ENCODE data around the gene DLG2.

Gene DLG2

DNA sequence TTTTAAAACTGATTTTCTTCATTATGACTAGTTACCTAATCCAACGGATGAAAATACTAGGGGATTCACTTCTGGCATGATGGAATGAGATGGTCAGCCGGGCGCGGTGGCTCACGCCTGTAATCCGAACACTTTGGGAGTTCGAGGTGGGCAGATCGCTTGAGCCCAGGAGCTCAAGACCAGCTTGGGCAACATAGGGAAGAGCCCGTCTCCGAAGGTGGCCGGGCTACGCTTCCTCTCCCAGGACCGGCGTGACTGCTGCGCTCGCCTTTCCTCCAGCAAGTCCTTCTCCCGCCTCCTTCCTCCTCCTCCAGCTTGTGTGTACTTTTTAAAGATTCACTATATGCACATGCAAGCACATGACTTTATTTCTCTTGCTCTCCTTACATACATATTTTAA lies 1835.6 kb downstream of the DLG2 start:
- FAIRE-seq (no peak), DNase-seq (ENCODE audit: insufficient read length, low spot score) (no peak)
- TF ChIP-seq, protein P1, sequence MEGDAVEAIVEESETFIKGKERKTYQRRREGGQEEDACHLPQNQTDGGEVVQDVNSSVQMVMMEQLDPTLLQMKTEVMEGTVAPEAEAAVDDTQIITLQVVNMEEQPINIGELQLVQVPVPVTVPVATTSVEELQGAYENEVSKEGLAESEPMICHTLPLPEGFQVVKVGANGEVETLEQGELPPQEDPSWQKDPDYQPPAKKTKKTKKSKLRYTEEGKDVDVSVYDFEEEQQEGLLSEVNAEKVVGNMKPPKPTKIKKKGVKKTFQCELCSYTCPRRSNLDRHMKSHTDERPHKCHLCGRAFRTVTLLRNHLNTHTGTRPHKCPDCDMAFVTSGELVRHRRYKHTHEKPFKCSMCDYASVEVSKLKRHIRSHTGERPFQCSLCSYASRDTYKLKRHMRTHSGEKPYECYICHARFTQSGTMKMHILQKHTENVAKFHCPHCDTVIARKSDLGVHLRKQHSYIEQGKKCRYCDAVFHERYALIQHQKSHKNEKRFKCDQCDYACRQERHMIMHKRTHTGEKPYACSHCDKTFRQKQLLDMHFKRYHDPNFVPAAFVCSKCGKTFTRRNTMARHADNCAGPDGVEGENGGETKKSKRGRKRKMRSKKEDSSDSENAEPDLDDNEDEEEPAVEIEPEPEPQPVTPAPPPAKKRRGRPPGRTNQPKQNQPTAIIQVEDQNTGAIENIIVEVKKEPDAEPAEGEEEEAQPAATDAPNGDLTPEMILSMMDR (IDR thresholded peaks at IDR 0.05; ENCODE audit: insufficient read depth, missing control alignments): no peak

DNA sequence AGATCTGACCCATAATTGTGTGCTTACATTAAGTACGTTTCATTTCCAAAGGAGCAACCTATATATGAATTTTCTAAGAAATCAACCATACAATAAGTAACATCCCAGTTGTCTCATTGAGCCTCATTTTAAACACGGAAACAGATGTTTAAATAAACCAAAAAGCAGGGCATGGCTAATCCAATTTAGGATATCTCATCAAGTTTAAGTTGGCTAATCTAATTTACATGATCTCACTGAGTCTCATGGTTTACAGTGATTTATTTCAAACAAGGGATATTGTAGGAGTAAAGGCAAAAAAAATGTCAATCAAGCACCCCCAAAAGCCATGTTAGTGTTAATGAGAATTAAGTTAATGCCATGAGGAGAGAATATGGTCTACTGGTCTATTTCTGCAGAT lies 1841.2 kb downstream of the DLG2 start:
- DNase-seq (ENCODE audit: insufficient read length, low spot score) (no peak), FAIRE-seq (peak; percentile 61)
- TF ChIP-seq, protein P1 (IDR thresholded peaks at IDR 0.05; ENCODE audit: insufficient read depth, missing control alignments): no peak

DNA sequence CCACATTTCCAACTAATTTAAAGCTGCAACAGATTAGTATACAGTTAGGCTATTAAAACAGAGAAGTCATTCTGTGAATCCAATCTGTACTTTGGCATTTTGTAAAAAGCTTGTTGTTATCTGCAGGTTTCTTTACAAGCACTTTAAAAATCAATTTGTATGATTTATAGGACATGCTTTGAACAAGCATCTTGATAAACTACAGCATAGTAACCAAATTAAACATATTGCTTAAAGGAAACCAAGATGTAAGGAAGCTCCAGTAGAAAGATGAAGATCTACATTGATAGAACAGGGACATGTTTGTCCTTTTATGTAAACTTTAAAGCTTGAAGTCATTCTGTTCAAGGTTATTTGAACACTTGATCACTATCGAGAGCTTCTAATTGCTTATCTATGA lies 1842.7 kb downstream of the DLG2 start:
- FAIRE-seq: peak; percentile 84
- DNase-seq (ENCODE audit: insufficient read length, low spot score): no peak
- TF ChIP-seq, protein P1 (IDR thresholded peaks at IDR 0.05; ENCODE audit: insufficient read depth, missing control alignments): no peak

DNA sequence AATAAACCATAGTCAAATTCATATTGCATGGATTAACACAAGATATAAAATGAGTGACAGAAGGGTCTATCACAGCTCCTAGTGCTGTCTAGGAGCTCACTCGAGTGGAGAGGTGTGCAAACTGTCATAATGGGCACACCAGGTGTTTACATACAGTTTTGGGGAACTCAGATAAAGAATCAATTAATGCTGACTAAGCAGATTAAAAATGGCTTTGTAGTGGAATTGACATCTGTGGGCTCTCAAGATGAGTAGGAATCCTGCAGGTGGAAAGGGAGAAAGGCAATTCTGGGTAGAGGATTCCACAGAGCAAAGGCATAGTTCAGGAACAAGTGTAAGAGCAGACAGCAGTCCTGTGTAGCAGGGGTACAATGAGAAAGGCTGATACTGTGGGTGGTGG lies 1844.8 kb downstream of the DLG2 start:
- TF ChIP-seq, protein P1 (IDR thresholded peaks at IDR 0.05; ENCODE audit: insufficient read depth, missing control alignments): no peak
- DNase-seq (ENCODE audit: insufficient read length, low spot score): no peak
- no peak for FAIRE-seq

DNA sequence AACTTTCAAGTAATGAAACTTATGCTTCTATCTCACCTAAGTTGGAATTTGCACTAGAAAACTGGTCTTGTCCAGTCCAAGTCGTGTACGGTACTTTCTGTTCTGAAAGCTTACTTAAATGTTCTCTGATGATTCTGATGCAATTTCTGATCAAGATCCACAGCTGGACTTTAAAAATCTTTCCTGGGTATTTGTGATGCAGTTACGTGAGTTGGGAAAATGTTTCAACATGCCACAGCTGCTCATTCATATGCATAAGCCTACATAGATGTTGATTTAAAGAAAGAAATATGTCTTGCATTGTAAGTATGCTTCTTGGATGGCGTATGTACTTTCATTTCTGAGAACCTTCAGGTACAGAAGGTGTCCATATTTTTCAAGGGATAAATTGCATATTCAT lies 1847.3 kb downstream of the DLG2 start:
- no peak for FAIRE-seq
- DNase-seq (ENCODE audit: insufficient read length, low spot score): no peak
- TF ChIP-seq, protein P1 (IDR thresholded peaks at IDR 0.05; ENCODE audit: insufficient read depth, missing control alignments): no peak

DNA sequence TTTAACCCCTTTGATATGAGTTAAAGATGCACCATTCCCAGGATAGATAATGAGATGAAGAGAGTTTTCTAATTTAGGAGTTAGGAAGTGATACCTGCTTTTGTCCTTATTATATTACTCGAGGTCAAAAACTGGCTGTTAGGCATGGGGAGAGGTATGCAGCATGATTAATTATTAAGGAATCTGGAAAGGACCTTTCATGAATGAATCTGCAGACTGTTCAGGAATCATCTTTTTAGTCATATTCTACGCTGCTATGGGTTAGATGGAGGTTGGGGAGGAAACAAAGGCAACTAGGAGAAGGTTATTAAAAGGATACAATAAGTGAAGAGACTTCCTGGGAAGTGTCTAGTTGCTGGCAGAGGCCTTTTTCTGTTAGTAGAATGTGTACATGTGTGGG lies 1848.5 kb downstream of the DLG2 start:
- no peak for FAIRE-seq
- TF ChIP-seq, protein P1 (IDR thresholded peaks at IDR 0.05; ENCODE audit: insufficient read depth, missing control alignments): no peak
- no peak for DNase-seq (ENCODE audit: insufficient read length, low spot score)

DNA sequence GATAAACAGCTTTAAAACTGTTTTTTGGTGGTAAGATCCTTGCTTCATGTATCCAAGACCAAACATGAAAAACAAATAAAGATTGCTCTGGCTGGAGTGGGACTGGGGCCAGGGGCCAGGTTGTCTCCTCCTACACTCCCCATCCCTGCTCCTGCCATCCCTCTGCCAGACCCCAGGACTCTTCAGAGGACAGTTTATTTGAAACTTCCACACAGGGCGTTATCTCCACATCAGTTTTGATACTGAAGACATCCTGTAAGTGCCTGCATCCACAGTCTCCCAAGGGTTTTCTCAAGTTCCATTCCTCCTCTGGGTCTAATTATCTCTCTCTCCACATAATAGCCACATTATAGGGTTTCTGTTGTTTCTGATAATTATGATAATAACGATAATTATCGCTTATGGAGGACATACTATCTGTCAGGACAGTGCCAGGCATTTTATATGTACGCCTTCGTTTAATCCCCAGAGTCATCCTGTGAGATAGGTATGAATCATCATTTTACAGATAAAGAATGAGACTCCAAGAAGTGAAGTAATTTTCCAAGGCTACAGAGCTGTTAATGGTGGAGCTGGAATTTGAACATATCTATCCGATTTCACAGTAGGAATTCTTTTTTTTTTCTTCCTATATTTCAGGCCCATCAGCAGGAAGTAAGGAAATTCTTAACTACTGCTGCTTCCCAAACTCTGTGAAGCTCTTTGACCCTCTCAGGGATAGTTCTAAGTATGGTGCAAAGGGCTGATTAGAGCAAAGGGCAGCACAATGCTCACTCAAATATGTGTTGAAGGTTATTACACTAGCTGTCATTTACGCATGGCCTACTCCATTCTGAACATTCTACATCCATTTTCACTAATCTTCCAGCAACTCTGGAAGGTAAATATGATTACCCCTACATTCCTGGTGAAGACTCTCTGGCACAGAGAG lies 1852.9 kb downstream of the DLG2 start:
- no peak for DNase-seq (ENCODE audit: insufficient read length, low spot score)

More for the DNA sequence above, 1852.9 kb downstream of the DLG2 start:
- TF ChIP-seq, protein P1 (IDR thresholded peaks at IDR 0.05; ENCODE audit: insufficient read depth, missing control alignments): no peak
- no peak for FAIRE-seq
